Spleen (tissue), 11 donors: ENCODE measurements around the gene BTN3A1. TPM values are rescaled to one million over a fixed set of nuclear protein-coding genes. Genes with fewer than 3 reads are reported as not detected.

Source experiments
- DNase-seq: peaks from one replicate; pipeline ENCODE4 v3.0.0-alpha.2; 2020
- H3K27ac ChIP-seq, 8 donors: fragments of 200-600 bp; sonication (generic) in 7 of 8; 1 replicate in 4 of 8; 2 replicates in 4 of 8; pipeline versions ENCODE4 v1.5.0 to v1.8.0; 2016 to 2021; ENCODE audit warnings: inconsistent platforms in 4 of 8, mild to moderate bottlenecking in 4 of 8, moderate library complexity in 1 of 8
- H3K27me3 ChIP-seq, 7 donors: fragments of 200-600 bp; sonication (generic) in 6 of 7; replicated peaks in 1 of 7; 1 replicate in 4 of 7; 2 replicates in 3 of 7; pipeline versions ENCODE4 v1.5.0 to v1.8.0; 2016 to 2021; ENCODE audit warnings: inconsistent platforms in 3 of 7, mild to moderate bottlenecking in 1 of 7
- H3K36me3 ChIP-seq, 6 donors: fragments of 200-600 bp; sonication (generic) in 5 of 6; 1 replicate in 4 of 6; 2 replicates in 2 of 6; pipeline versions ENCODE4 v1.5.0 to v1.8.0; 2016 to 2021; ENCODE audit warnings: inconsistent platforms in 2 of 6
- H3K4me1 ChIP-seq, 6 donors: fragments of 200-600 bp; sonication (generic) in 5 of 6; 1 replicate in 3 of 6; 2 replicates in 3 of 6; pipeline versions ENCODE4 v1.5.0 to v1.8.0; 2016 to 2021; ENCODE audit warnings: inconsistent platforms in 3 of 6
- H3K4me3 ChIP-seq, 8 donors: fragments of 200-600 bp; sonication (generic) in 7 of 8; 1 replicate in 4 of 8; 2 replicates in 4 of 8; pipeline versions ENCODE4 v1.5.0 to v1.8.0; 2016 to 2021; ENCODE audit warnings: inconsistent platforms in 4 of 8, mild to moderate bottlenecking in 4 of 8, moderate library complexity in 2 of 8
- H3K9me3 ChIP-seq, 8 donors: fragments of 200-600 bp; sonication (generic) in 7 of 8; 1 replicate in 4 of 8; 2 replicates in 4 of 8; pipeline versions ENCODE4 v1.5.0 to v1.8.0; 2016 to 2021; ENCODE audit warnings: inconsistent platforms in 4 of 8
- CTCF ChIP-seq, 11 experiments: fragments of 200-600 bp in 7 of 11; fragments of 450-650 bp in 4 of 11; sonication (generic) in 4 of 11; IDR thresholded peaks in 8 of 11; conservative IDR thresholded peaks in 3 of 11; 1 replicate in 7 of 11; 2 replicates in 4 of 11; pipeline versions ENCODE4 v1.4.0 to v1.8.0; 2016 to 2021; ENCODE audit warnings: antibody characterized with exemption in 11 of 11, inconsistent platforms in 4 of 11, mild to moderate bottlenecking in 1 of 11
- POLR2A ChIP-seq, 3 donors: fragments of 450-650 bp; IDR thresholded peaks; one replicate each; pipeline ENCODE4 v1.5.1; 2017; ENCODE audit warnings: antibody characterized with exemption in 3 of 3, mild to moderate bottlenecking in 1 of 3
- POLR2AphosphoS5 ChIP-seq, 3 donors: sonication (generic); formaldehyde crosslinking; IDR thresholded peaks; one replicate each; pipeline ENCODE4 v1.5.1; 2017; ENCODE audit warnings: antibody characterized with exemption in 3 of 3
- WGBS, 5 donors: extraction: QIAGEN DNeasy Blood & Tissue Kit in 3 of 5; methylation state at CpG; one replicate each; pipeline versions ENCODE4 v1.1.5 to v1.1.7; 2013 to 2018; 5-methylcytosine and 5-hydroxymethylcytosine counted together
- intact Hi-C: fragments of 100-400 bp; cut with DNase I; formaldehyde crosslinking; loops from one replicate; pipeline ENCODE4 v1.15.0; 2023; ENCODE audit warnings: low total_unique reads
- polyA plus RNA-seq, 3 donors: library from polyadenylated mRNA; stranded (reverse); fragments of 200-250 nt; gene quantifications; one replicate each; pipeline ENCODE4 v1.2.1, GENCODE V29; 2013
- total RNA-seq, 7 donors: library from RNA; depleted of rRNA in 3 of 7; stranded (reverse); fragments of >200 nt in 3 of 7; fragmentation: NEBNext Ultra II Directional in 4 of 7; extraction: Animal tissue kit (Norgen Biotek cat#: 25700) in 4 of 7; gene quantifications; one replicate each; pipeline versions ENCODE4 v1.1.0 to v1.2.1, GENCODE V29; 2016 to 2021
- donor health status: healthy with polysubstance abuse.
- donor health status: DM: no; HTN: no; CAD: no; lungs with moderate emphysema.
- donor health status: DM: no; HTN: no; CAD: no.
- donor health status: Bipolar disorder and iron deficiency.
- donor health status: healthy.
- donor health status: DM: no; HTN: no; CAD: no.
- donor health status: DM: yes; HTN: yes; CAD: no.

The BTN3A1 gene
- total and polyA plus RNA-seq, 10 donors, result 25.1 to 142 (median 109) TPM

- Histone ChIP-seq H3K36me3 (peaks cover 0 to 36% (median 9%) of the 10 kb centered on the region in 6 donors), H3K27me3 (no peaks in the 10 kb centered on the region), H3K9me3 (no peaks in the 10 kb centered on the region), H3K4me3 (peak overlapping the region in 7 of 8 donors; percentile 37 to 76 (median 55)), H3K27ac (peak overlapping the region in 5 of 8 donors; percentile 91 to 95 (median 93)), H3K4me1 (peaks cover 39 to 65% (median 57%) of the 10 kb centered on the region in 6 donors)
- TF ChIP-seq POLR2AphosphoS5 (IDR thresholded peaks at IDR 0.05), result no peak
- 28 to 56% (median 37%) methylated on average over 5 of the region's 5 CpGs for WGBS, 5 donors
- intact Hi-C loops, result loop anchor here (10.0 kb wide), 1 partner anchor 93 kb away; the partner anchor contains the start of gene HMGN4
- no peak for DNase-seq
Measured at GRCh38 chr6:26441977-26442376, 39.9 kb downstream of the BTN3A1 start.

DNA sequence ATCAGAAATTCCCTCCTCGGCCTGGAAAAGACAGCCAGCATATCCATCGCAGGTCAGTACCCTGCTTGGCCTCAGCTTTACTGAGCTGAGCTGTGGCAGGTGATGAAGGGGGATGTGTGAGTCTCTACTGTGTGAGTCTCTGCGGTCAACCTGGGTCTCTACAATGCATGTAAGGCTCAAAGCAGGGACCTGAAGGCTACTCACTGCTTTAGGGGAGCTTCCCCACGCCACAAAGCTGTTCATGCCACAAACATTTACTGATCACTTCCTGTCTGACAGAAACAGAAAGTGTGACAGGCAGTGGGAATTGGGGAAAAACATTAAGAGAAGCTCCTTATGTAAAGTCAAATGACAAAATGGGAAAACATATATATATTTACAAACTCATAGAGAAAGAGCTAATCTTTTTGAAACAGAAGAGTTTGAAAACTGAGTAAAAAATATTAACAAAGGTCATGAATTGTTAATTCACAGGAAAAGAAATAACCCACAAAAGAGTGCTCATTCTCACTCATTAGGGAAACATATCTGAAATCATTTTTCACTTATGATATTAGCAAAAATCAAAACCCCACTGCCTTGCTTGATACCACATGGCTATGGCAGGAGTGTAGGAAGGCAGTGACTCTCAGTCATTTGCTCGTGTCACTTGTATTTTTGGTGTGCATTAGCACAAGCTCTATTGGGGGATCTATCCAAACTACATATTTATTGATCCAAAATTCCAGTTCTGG, 44.0 kb downstream of the BTN3A1 start:
- Histone ChIP-seq H3K27ac (peak overlapping the region; percentile 3 to 79 (median 64)), H3K27me3 (no peaks in the 10 kb centered on the region), H3K9me3 (no peaks in the 10 kb centered on the region), H3K4me1 (peaks cover 34 to 62% (median 51%) of the 10 kb centered on the region in 6 donors), H3K36me3 (peaks cover 0 to 77% (median 40%) of the 10 kb centered on the region in 6 donors), H3K4me3 (no peak overlapping the region)
- intact Hi-C loops, result loop anchor here (10.0 kb wide), 1 partner anchor 89 kb away; the partner anchor contains the start of gene HMGN4
- WGBS, 5 donors, result 45 to 73% (median 54%) methylated on average over 5 of the region's 5 CpGs
- no peak for TF ChIP-seq CTCF (IDR thresholded peaks at IDR 0.05 in 8 of 11, conservative IDR thresholded peaks at IDR 0.05 in 3 of 11)
- TF ChIP-seq POLR2A (IDR thresholded peaks at IDR 0.05), result no peak
- TF ChIP-seq POLR2AphosphoS5 (IDR thresholded peaks at IDR 0.05), result no peak
- DNase-seq, result no peak

DNA sequence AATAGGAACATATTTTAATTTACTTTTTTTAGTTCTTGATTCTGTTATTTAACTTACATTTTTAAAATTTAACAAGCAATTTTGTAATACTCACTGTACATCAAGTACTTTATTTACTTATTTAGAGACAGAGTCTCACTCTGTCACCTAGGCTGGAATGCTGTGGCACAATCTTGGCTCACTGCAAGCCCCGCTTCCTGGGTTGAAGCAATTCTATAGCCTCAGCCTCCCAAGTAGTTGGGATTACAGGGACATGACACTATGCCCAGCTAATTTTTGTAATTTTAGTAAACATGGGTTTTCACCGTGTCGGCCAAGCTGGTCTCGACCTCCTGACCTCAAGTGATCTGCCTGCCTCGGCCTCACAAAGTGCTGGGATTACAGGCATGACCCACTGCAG, 45.2 kb downstream of the BTN3A1 start:
- no peaks in the 10 kb centered on the region for H3K9me3 ChIP-seq
- intact Hi-C loops, result loop anchor here (10.0 kb wide), 1 partner anchor 88 kb away; the partner anchor contains the start of gene HMGN4
- 83 to 93% (median 89%) methylated on average over 5 of the region's 5 CpGs for WGBS, 5 donors
- DNase-seq, result no peak
- H3K27ac ChIP-seq, result peak overlapping the region in 1 of 8 donors; percentile 24
- TF ChIP-seq CTCF (IDR thresholded peaks at IDR 0.05 in 8 of 11, conservative IDR thresholded peaks at IDR 0.05 in 3 of 11) (no peak), POLR2A (IDR thresholded peaks at IDR 0.05) (no peak), POLR2AphosphoS5 (IDR thresholded peaks at IDR 0.05) (no peak)
- H3K36me3 ChIP-seq, result peaks cover 0 to 88% (median 43%) of the 10 kb centered on the region in 6 donors
- H3K4me1 ChIP-seq, result peaks cover 23 to 55% (median 41%) of the 10 kb centered on the region in 6 donors
- no peaks in the 10 kb centered on the region for H3K27me3 ChIP-seq
- H3K4me3 ChIP-seq, result no peak overlapping the region

GRCh38 chr6:26450240-26450639, 48.2 kb downstream of the BTN3A1 start:
- 95 to 100% (median 97%) methylated on average over 3 of the region's 3 CpGs for WGBS, 5 donors
- H3K4me3 ChIP-seq, result no peak overlapping the region
- peaks cover 14 to 55% (median 30%) of the 10 kb centered on the region in 6 donors for H3K4me1 ChIP-seq
- no peak for TF ChIP-seq CTCF (IDR thresholded peaks at IDR 0.05 in 8 of 11, conservative IDR thresholded peaks at IDR 0.05 in 3 of 11)
- TF ChIP-seq POLR2AphosphoS5 (IDR thresholded peaks at IDR 0.05), result no peak
- no peak for TF ChIP-seq POLR2A (IDR thresholded peaks at IDR 0.05)
- peak overlapping the region in 1 of 8 donors; percentile 68 for H3K27ac ChIP-seq
- DNase-seq, result no peak
- no peaks in the 10 kb centered on the region for H3K9me3 ChIP-seq
- intact Hi-C loops, result no loop called here
- no peaks in the 10 kb centered on the region for H3K27me3 ChIP-seq
- peaks cover 0 to 71% (median 40%) of the 10 kb centered on the region in 6 donors for H3K36me3 ChIP-seq
